ENCODE data around the gene NIM1K.

DNA sequence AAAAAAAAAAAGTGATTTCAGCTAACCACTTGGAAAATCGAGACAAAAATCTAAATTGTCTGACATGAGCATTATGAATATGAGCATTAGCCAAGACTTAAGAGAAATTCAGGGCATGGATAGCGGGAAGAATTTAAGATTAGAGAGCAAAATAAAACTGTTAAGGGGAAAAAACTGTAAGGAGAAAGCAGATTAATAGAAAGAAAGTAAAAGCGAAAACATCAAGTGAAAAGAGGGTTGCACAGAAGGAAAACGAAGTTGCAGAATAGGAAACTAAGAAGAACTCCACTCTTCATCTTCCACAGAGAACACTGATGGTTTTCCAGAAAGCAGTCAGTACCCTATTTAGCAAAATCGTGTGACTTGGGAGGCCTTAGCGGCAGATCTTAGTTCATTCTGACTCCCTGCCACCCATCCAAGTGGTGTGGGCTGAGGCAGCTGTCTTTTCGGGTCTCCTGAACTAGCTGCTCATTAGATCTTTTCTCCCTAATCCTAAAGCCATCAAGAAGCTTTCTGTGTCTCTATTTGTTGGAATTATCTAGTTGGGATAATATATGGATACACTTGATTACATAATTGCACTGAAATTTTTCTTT lies 3.7 kb downstream of the NIM1K start:
- TF ChIP-seq POLR2A (IDR thresholded peaks at IDR 0.05), result no peak
- TF ChIP-seq, protein P1, sequence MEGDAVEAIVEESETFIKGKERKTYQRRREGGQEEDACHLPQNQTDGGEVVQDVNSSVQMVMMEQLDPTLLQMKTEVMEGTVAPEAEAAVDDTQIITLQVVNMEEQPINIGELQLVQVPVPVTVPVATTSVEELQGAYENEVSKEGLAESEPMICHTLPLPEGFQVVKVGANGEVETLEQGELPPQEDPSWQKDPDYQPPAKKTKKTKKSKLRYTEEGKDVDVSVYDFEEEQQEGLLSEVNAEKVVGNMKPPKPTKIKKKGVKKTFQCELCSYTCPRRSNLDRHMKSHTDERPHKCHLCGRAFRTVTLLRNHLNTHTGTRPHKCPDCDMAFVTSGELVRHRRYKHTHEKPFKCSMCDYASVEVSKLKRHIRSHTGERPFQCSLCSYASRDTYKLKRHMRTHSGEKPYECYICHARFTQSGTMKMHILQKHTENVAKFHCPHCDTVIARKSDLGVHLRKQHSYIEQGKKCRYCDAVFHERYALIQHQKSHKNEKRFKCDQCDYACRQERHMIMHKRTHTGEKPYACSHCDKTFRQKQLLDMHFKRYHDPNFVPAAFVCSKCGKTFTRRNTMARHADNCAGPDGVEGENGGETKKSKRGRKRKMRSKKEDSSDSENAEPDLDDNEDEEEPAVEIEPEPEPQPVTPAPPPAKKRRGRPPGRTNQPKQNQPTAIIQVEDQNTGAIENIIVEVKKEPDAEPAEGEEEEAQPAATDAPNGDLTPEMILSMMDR (IDR thresholded peaks at IDR 0.05), result no peak
- no peak for TF ChIP-seq POLR2AphosphoS5 (IDR thresholded peaks at IDR 0.05; ENCODE audit: insufficient read depth in 1 of 2, low read depth in 1 of 2)

Data from vagina (tissue), 2 donors.